Nephron (organoid): ENCODE data around the gene ALKBH5.
A peak's percentile ranks its signal among the peaks of the same experiment; 100 is the strongest.

Source experiments
- H3K27ac Mint-ChIP-seq, 3 experiments: 2 replicates each; pipeline ENCODE4 v1.8.0; 2020; ENCODE audit warnings: mixed read lengths in 3 of 3, mild to moderate bottlenecking in 2 of 3, moderate library complexity in 1 of 3
- H3K27me3 Mint-ChIP-seq: 2 replicates; pipeline ENCODE4 v1.8.0; 2021; ENCODE audit warnings: low read depth, mild to moderate bottlenecking, moderate library complexity, mixed read lengths
- H3K36me3 Mint-ChIP-seq: 2 replicates; pipeline ENCODE4 v1.8.0; 2020; ENCODE audit warnings: low read depth, mixed read lengths
- H3K4me1 Mint-ChIP-seq: 2 replicates; pipeline ENCODE4 v1.8.0; 2020; ENCODE audit warnings: mixed read lengths
- H3K4me3 Mint-ChIP-seq, 3 experiments: 2 replicates each; pipeline ENCODE4 v1.8.0; 2020; ENCODE audit warnings: mild to moderate bottlenecking in 3 of 3, mixed read lengths in 3 of 3, moderate library complexity in 2 of 3
- H3K9me3 Mint-ChIP-seq: 2 replicates; pipeline ENCODE4 v1.8.0; 2020; ENCODE audit warnings: mixed read lengths
- TF ChIP-seq, protein P1 (sequence below), 3 experiments: fragments of 200-600 bp; sonication (generic); IDR thresholded peaks; one replicate each; pipeline ENCODE4 v1.5.0; 2021; ENCODE audit warnings: antibody characterized with exemption in 3 of 3; ENCODE audit not compliant: unreplicated experiment in 3 of 3

The ALKBH5 gene

DNA sequence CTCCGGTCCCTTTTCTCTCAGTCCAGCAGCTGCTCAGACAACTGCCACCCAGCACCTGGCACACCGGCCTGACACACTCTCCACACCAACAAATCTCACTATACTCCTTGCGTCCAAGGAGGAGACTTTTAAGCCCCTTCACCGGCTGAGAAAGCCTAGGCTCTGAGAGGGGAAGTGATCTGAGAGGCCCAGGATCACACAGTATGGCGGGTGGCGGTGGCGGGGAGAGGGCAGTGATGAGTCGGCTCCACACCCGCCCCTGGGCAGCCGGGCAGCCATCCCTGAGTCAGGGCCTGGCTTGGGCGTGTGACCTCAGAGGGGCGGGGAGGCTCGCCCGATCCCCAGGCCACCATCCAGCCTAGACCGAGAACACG lies 74.3 kb downstream of the ALKBH5 start:
- Mint-ChIP-seq H3K4me3 (peak overlapping the region; percentile 93 to 97 (median 94)), H3K27ac (peak overlapping the region; percentile 49 to 95 (median 89)), H3K36me3 (peaks cover 8% of the 10 kb centered on the region), H3K4me1 (peaks cover 18% of the 10 kb centered on the region), H3K9me3 (no peaks in the 10 kb centered on the region), H3K27me3 (no peaks in the 10 kb centered on the region)
- TF ChIP-seq, protein P1, sequence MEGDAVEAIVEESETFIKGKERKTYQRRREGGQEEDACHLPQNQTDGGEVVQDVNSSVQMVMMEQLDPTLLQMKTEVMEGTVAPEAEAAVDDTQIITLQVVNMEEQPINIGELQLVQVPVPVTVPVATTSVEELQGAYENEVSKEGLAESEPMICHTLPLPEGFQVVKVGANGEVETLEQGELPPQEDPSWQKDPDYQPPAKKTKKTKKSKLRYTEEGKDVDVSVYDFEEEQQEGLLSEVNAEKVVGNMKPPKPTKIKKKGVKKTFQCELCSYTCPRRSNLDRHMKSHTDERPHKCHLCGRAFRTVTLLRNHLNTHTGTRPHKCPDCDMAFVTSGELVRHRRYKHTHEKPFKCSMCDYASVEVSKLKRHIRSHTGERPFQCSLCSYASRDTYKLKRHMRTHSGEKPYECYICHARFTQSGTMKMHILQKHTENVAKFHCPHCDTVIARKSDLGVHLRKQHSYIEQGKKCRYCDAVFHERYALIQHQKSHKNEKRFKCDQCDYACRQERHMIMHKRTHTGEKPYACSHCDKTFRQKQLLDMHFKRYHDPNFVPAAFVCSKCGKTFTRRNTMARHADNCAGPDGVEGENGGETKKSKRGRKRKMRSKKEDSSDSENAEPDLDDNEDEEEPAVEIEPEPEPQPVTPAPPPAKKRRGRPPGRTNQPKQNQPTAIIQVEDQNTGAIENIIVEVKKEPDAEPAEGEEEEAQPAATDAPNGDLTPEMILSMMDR (IDR thresholded peaks at IDR 0.05; ENCODE audit: unreplicated experiment in 3 of 3): no peak

DNA sequence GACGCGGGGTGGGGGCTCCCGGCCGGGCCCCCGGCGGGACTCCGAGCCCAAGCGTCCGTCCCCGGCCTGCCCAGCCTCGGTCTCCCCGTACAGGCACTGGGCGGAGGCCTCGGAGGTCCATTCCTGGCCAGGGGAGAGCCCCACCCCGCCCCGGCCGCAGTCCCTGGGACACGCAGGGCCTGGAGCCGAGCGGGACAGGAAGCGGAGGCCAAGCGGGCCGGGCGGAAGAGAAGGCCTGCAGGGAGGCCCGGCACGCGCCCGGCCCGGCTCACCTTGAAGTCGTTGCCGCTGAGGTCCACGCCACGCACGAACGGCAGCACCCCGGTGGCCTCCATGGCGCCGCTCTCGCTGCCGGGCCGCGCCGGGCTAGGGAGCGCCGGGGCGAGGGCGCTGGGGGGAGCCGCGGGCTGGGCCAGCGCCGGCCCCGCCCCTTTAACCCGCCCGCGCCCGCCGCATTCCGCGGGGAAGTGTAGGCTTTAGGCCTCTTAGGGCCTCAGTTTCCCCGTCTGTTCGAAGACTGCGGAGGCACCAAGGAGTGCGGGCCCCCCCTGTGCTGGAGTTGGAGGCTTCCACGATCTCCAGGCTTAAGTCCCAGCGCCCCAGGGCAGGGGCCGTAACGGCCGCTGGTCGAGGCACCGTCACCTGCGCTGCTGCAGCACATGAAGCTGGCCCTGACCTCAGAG lies 74.9 kb downstream of the ALKBH5 start, which contains the start of gene FLII:
Gene FLII (minus strand): TSS at position 383 of the 683 bp plus-strand sequence. CDS start 48 bp downstream, at position 335.
- peaks cover 10% of the 10 kb centered on the region for H3K36me3 Mint-ChIP-seq
- H3K27me3 Mint-ChIP-seq: no peaks in the 10 kb centered on the region
- TF ChIP-seq, protein P1 (IDR thresholded peaks at IDR 0.05; ENCODE audit: unreplicated experiment in 3 of 3): no peak
- peaks cover 18% of the 10 kb centered on the region for H3K4me1 Mint-ChIP-seq
- peak within 1 kb of the TSS; percentile 93 to 97 (median 94) for H3K4me3 Mint-ChIP-seq
- no peaks in the 10 kb centered on the region for H3K9me3 Mint-ChIP-seq
- H3K27ac Mint-ChIP-seq: peak within 1 kb of the TSS; percentile 70 to 95 (median 89)
